ENCODE measurements around the gene AAK1.
A peak's percentile ranks its signal among the peaks of the same experiment; 100 is the strongest.
"Not testable (repeated sequence)": the region's sequence is repeated elsewhere in the genome, so short reads cannot be mapped to it uniquely, and the experiment has no call there.

AAK1 gene

DNA sequence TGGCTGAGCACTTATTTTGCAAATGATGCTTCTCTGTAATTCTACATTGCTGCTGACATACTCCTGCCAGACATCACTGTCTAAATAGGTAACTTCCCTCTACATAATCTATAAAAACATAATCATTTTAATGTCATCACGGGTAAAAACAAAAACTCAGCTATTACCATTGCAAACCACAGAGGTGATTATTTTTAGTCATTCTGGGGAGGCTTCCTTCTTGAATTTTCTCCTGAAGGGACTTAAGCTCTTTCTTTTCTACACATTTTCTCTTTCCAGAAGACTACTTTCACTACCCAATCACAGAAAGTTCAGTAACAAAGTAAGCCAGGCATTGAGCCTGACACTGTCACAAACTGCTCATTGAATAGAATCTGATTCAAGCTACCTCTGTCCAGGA lies 165.9 kb downstream of the AAK1 start:
- DNase-seq: no peak

DNA sequence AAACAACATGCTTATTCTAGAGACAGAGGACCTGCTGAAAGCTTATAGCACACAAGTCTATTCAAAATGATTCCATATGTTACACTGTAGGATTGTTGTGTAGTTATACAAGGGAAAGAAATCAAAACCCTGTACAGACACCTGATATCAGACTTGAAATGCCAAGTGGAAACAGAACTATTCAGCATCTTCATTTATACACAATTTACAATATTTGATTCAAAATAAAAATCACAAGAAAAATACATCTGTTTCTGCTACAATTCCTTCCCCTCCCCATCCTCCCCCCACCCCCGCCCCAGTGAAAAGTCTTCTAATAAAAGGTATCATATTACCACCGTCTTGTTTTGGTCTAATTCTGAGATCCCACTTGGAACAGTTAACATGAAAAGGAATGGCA lies 168.9 kb downstream of the AAK1 start:
- no peak for DNase-seq

GRCh38 chr2:69471793-69472192 lies 171.7 kb downstream of the AAK1 start:
- no peak for DNase-seq

DNA sequence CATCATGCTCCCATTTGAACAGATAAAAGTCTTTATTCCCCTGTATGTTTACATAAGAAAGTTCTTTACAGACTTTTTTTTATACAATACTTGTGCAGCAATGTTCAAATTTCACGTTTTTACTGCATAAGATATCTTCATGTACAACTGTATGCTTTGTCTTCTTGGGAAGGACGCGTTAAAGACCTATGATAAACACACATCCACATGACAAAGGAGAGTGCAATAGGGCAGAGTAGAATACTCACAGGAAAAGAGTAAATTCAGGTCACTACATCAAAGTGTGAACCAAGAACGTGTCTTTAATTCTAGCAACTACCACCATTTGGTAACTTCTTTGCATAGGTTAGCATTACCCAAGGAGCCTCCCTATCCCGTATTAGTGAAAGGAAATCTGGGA lies 172.6 kb downstream of the AAK1 start:
- no peak for DNase-seq

GRCh38 chr2:69469784-69470183 lies 173.8 kb downstream of the AAK1 start:
- no peak for DNase-seq

DNA sequence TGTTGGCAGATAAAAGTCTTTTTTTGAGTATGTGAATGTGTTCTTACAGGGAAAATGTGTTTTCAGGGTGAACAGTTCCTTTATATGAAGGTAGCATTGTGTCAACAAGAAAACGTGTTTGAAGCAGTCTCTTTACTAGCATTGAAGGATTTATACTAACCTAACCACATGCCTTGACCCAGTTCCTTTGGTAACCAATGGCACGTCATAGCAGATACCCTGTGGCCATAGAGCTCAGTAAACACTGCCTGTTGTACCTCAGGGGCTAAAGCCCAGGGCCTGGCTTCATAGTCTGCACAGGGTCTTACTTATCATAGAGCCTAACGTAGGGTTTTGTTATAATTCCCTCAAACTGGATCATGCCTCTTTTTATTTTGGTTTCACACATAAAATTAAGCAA lies 174.2 kb downstream of the AAK1 start:
- DNase-seq: no peak

GRCh38 chr2:69466728-69467127 lies 176.8 kb downstream of the AAK1 start:
- no peak for DNase-seq

DNA sequence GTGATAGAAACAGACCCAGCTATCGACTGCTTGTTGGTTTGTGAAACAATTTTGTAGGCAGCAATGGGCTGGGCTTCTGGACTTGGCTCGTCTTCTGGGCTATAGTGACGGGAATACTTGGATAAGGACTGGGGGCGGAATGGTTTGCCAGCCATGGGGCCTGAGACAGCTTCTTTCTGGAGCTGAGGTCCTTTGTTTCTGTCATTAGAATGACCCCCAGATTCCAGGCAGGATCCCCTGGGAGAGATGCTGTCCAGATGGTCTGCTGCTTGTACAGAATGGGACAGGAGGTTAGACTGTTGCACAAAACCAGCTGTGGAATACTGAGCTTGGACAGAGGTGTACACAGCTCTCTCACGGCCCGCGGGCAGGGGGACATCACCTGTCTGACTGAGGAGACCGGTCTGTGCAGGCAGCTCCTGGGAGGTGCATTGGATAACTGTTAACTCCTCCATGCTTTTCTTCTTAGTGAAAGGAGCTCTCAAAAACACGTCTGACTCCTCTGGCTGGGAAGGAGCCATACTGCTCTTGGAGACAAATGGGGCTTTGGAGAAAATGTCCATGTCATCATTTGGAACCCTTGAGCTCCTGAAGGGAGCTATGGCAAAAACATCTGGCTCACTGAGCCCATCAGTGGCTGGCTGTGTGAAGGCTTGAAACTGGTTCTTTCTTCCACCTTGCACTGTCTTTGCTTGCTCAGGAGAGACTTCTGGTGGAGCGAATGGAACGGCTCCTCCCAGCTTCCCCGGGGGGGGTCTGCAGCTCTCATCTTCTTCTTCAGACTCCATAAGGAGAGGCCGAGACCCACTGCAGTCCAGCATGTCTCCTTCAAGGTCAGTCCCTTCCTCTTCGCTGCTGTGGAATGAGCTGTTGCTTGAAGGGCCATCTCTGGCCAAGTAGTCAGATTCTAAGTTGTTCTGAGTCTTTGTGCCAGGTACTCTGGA lies 177.8 kb downstream of the AAK1 start:
- no peak for DNase-seq

DNA sequence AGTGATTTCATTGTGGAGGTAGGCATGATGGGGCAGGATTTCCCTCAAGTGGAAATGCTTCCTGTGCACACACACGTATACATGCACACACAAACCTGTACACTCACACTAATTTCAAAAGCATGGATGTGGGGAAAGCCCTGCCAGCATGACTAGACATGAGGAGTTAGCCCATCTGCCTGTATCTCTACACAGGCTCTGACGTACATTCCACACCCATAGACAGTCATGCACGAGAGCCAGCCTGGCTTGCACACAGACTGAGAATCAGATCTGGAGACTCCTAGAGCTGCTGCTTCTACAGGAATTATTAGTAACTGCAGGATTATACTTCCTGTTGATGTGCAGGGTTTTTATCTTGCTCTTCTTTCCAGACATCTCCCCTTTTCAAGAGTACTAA lies 179.0 kb downstream of the AAK1 start:
- DNase-seq: no peak

DNA sequence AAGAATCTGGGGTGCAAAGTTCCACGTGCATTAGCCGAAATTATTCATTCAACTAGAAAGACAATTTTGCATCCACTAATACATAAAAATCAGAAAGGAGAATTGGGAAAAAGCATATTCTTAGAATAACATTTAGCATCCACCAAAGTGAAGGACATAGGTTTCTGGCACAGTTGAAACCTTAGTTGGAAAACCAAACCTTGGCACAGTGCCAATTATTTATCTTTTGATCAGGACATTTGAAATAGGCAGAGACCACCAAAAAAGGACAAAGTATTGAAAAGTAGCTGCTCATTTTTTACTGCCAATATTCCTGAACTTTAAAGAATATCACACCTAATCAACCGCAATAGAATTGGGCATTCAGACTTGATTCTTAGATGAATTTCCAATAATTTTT lies 180.8 kb downstream of the AAK1 start:
- no peak for DNase-seq

- no peak for DNase-seq
Measured at GRCh38 chr2:69461404-69461803, 182.1 kb downstream of the AAK1 start.

DNA sequence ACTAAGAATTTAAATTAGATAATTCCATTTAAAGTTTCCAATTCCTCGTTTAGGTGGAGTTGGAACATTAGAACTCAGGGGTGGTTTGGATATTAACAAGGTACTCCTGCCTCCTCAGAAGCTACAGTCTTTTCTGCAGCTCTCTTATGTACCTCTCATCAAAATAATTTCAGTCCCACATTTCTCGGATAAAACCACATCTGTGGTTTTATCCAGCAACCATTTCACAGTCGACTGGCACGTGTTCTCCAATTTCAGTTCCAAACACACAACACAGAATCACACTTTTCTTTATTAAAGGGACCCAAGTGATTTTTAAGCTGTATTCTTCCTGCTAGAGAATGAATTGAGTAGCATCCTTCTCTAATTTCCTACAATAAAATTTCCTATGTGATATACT lies 183.6 kb downstream of the AAK1 start:
- DNase-seq: no peak

DNA sequence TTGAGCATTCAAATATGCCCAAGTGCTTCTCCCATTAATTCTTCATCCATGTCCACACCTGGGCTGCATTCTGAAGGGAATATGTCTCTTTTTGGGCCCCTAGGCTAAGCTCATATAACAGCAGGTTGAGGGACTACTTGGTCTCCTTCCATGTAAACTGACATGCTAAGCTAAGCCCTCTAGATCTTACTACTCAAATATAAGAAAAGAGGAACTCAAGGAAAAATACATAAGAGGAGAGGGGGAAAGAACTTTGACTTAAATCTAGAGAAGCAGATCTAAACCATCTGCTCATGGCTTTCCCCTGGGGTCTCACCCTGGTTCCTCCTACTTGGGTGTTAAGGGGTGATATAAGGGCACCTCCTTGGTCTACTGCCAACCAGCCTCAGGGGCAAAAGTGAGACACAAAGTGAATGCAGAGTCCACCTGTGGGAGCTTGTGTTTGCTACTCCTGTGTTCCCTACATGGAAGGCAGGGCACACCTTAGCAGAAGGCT lies 186.5 kb downstream of the AAK1 start:
- DNase-seq: no peak

DNA sequence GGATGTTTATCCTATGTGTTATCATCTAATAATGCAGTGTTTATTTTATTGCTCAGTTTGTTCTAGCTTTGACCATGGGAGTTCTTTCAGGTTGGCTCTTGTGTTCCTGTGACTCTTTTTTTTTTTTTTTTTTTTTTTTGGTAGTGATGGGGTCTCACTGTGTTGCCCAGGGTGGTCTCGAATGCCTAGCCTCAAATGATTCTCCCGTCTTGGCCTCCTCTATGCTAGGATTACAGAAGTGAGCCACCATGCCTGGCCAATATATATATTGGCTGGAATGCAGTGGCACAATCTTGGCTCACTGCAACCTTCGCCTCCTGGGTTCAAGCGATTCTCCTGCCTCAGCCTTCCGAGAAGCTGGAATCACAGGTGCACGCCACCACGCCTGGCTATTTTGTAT lies 187.4 kb downstream of the AAK1 start:
- no peak for DNase-seq

DNA sequence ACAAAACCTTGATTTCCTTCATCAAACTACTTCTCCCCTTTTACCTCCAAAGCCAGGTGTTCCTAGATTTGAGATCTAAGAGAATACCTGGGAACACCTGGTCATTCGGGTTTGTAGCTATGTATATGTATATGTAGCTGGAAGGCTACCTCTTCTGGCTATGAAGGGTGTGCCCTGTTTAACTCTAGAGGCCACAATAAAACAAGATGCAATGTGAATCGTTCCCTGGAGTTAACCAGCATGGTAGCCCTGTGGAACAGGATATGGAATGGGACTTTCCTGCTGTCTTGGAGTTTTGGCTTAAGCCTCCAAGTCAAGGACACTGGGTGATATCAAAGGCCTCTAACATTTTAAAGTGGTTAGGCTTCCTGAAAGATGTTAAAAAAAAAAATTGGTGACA lies 188.6 kb downstream of the AAK1 start:
- DNase-seq: no peak

DNA sequence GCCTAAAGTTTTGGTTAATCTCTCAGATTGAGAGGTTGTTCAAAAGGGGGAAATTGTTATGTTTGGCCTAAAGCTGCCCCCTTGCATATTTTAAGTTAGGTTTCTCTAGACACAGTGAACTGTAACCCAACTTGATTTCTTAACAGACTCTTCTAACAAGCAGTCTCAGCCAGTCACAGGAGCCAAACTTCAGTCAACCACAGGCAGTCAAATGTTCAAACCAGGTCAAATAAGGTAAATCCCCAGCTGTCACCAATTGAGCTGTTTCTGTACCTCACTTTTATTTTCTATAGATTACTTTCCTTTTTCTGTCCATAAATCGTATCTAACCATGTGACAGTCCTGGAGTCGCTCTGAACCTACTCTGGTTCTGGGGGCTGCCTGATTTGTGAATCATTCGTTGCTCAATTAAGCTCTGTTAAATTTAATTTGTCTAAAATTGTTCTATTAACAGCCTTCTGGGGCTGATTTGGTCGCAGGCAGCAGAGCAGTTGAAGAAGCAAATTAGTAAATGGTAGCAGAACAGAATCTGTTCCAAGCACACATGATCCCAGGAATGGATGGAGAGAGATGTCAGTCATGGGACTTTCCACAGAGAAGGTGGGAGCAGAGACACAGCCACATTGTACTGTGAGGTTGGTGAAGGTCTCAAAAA lies 189.9 kb downstream of the AAK1 start:
- no peak for DNase-seq

DNA sequence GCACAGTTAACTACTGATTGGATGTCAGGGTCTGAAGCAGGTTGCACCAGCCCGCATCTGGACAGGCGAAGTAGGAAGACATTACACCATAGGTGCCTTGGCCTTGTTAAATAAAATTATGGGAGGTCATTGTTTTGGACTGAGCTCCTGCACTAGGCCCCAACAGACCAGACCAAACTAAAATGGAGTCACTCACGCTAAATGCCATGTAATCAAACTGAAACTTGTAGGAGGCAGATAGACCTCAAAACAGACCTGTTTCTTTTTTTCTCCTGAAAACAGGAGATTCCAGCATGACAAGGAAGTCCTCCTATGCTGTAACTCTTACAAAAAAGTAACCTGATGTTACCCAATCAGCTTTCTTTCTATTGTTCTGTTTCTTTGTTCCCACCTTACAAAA lies 190.9 kb downstream of the AAK1 start:
- DNase-seq: no peak

DNA sequence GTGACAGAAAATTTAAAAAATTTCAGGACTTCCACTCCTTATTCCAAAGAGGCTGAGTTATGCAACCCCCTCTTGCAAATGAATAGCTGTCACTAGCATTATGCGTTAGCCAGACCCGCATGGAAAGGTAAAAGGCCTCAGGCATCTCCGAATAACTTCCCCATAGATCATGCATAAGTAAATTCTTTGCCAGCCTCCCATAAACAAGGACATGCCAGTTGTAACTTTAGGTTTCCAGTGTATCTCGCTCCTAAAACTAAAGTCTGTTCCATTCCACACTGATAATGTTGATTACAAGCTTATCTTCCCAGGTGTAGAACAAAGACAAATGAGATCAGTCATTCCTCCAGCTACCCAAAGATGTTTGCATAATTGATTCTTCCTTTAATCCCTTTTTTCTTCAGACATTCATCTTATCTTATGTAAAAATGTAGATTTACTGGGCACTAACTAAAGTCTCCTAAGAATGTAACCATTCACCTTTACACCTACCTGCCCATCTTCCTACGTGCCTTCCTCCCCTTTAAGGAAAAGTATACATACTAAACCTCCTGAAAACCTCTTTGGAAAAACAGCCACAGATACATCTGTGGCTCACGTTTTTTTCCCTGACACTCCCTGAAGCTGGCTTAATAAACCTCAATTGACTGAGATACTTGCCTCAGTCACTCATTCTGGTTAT lies 192.7 kb downstream of the AAK1 start:
- DNase-seq: no peak

GRCh38 chr2:69449906-69450305 lies 193.6 kb downstream of the AAK1 start:
- DNase-seq: no peak

DNA sequence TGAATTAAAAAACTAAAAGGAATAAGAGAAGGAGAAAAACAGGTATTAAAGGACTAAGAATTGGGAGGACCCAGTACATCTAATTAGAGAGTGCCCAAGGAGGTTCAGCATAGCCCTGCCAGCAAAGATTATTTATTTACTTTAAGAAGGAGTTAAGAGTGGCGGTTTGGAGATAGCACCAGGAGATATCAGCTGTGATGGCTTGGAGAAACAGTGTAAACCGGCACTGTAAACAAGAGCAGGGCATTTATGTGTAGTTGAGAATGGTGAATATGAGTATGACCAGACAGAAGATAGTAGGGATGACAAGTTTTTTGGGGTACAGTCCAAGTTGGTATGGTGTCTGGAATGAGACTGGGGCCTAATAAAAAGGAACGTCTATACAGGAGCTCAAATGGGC lies 199.9 kb downstream of the AAK1 start:
- DNase-seq: not testable (repeated sequence)

- not testable (repeated sequence) for DNase-seq
Measured at GRCh38 chr2:69439499-69439898, 204.0 kb downstream of the AAK1 start.

GRCh38 chr2:69438580-69438979 lies 205.0 kb downstream of the AAK1 start:
- no peak for DNase-seq

- DNase-seq: peak in 1 of 2 experiments; percentile 81
Measured at GRCh38 chr2:69437751-69438154, 205.8 kb downstream of the AAK1 start.

Measured in NCI-H187 (cell line).